ENCODE data around the gene ANAPC2.

DNA sequence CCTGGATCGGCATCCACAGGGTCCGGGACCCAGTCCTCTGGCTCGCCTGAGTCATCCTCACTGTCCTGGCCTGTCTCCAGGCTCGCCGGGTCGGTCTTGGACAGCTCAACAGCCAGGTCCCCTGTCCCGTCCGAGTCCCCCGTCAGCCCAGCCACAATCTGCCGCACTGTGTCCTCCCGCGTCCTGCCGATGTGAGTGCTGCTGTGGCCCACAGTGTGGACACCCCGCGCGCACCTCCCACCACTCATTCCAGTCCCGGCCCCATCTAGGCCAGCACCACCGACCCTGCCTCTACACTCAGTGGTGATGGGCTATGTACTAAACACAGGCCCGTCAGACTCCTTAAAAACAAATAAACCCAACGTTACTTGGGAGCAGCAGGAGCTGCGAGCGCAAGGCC is 6.7 kb downstream of the ANAPC2 start:
- TF ChIP-seq, protein P1, sequence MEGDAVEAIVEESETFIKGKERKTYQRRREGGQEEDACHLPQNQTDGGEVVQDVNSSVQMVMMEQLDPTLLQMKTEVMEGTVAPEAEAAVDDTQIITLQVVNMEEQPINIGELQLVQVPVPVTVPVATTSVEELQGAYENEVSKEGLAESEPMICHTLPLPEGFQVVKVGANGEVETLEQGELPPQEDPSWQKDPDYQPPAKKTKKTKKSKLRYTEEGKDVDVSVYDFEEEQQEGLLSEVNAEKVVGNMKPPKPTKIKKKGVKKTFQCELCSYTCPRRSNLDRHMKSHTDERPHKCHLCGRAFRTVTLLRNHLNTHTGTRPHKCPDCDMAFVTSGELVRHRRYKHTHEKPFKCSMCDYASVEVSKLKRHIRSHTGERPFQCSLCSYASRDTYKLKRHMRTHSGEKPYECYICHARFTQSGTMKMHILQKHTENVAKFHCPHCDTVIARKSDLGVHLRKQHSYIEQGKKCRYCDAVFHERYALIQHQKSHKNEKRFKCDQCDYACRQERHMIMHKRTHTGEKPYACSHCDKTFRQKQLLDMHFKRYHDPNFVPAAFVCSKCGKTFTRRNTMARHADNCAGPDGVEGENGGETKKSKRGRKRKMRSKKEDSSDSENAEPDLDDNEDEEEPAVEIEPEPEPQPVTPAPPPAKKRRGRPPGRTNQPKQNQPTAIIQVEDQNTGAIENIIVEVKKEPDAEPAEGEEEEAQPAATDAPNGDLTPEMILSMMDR (IDR thresholded peaks at IDR 0.05) = no peak
- no peak for TF ChIP-seq POLR2AphosphoS5 (IDR thresholded peaks at IDR 0.05)
- no peak for TF ChIP-seq POLR2A (IDR thresholded peaks at IDR 0.05; ENCODE audit: low read depth)

Measured in esophagus muscularis mucosa (tissue), 3 donors.